GM18873 (cell line): ENCODE data around the gene TENM3.

Experiments used
- ATAC-seq: cut with Tn5 transposase; IDR thresholded peaks from one replicate; pipeline ENCODE4 v1.9.1; 2021; ENCODE audit warnings: mild to moderate bottlenecking, moderate library complexity, moderate number of reproducible peaks; ENCODE audit not compliant: unreplicated experiment, low FRiP score

The TENM3 gene

DNA sequence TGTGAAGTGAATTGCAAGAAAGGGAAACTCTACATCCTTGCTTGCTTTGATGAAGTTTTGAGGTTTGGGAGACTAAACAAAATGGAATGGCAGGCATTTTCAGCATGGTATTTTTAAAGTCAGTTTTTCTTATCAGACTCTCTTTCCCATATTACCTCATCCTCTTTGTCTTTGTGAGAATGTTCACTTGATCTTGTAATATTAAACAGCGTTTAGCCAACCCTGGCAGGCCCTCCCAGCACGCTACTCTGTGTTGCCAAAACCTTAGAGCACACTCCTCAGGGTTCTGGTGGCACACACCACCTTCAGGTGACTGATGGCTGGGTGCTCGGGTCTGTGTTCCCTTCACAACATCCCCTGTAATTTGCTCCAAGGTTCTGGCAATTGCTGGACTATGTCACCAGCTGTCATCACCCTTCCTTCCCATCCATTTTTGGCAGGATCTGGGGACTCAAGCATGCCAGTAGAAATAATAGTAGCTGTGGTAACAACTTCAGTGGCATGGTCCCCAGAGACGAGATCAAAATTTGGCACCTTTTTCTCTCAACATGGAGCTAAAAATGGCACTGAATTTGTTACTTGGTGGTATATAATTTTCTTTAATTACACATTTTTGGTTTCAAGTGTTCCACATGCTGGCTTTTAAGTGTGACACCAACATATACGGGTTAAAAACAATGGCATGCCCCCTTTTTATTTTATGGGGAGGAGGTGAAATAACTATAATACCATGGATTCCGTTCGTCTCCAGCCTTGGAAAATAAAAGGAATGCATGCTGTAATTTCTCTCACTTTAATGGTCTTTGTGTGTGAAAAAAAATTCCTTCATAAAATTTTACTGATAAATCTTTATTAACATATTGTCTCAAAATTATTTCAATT is 400.8 kb downstream of the TENM3 start:
- ATAC-seq: no peak

DNA sequence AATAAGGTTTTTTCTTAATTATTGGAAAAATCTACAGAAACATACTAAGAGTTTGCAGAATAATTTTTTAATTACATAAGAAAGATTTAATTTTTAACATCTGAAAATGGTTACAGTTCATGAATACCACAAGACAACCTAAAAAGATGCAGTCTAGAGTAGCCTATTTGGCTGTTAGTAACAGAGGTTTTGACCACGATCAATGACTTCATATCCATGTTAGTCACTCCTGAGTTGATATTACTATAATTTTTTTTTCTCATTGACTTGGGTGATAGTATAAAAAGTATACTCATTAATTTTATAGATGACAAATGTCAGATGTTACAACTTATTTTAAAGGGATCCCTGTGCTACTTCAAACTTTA is 401.5 kb downstream of the TENM3 start:
- ATAC-seq: no peak

DNA sequence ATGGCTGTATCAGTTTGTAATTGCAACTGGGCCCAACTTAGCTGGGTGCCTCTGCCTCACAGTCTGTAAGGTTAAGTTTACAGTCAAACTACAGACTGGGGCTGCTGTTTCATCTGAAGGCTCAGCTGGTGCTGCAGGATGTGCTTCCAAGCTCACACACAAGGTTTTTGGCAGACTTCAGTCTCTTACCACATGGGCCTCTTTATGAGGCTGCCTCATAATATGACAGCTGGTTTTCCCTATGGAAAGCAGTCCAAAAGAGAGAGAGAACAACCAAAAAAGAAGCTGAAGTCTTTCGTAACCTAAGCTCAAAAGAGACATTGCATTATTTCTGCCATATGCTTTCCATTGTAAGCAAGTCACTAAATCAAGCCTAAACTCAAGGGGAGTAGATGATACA is 402.3 kb downstream of the TENM3 start:
- no peak for ATAC-seq

DNA sequence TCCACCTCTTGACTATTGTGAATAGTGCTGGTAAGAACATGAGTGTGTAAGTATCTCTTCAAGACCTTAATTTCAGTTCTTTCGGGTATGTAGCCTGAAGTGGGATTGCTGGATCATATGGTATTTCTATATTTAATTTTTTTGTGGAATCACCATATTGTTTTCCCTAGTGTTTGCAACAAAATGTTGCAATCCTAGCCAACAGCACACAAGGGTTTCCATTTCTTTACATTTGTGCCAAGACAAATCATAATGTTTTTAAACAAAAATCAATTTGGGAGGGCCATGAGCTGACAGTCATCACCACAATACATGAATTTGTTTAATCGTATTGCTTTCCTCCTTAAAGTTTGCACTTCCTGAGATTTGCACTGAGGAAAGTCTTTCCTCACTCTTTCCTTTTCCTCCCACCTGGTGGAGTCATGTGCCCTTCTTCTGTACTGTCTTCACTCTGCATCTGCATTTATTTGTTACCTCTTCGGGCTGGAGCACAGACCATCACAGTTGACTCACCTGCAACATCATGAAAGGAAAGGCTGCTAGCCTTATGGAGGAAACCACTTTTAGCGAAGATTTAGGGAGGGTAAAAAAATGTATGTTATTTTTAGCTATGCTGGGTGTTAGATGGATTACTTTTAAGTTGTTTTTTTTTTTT is 404.6 kb downstream of the TENM3 start:
- no peak for ATAC-seq

DNA sequence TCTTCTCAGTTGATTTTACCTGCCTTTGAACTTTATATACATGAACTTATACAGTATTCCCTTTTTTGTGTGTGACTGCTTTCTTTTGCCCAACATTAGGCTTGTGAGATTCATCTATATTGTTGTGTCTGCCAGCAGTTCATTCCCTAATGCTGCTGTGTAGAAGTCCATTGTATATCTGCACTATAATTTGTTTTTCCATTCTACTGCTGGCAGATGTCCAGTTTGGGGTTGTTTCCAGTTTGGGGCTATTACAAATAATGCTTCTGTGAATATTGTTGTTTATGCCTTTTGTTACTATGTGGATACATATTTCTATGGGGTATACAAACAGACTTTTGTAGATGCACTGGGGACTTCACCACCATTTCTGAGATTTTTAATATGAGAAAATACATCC is 405.6 kb downstream of the TENM3 start:
- ATAC-seq: no peak

DNA sequence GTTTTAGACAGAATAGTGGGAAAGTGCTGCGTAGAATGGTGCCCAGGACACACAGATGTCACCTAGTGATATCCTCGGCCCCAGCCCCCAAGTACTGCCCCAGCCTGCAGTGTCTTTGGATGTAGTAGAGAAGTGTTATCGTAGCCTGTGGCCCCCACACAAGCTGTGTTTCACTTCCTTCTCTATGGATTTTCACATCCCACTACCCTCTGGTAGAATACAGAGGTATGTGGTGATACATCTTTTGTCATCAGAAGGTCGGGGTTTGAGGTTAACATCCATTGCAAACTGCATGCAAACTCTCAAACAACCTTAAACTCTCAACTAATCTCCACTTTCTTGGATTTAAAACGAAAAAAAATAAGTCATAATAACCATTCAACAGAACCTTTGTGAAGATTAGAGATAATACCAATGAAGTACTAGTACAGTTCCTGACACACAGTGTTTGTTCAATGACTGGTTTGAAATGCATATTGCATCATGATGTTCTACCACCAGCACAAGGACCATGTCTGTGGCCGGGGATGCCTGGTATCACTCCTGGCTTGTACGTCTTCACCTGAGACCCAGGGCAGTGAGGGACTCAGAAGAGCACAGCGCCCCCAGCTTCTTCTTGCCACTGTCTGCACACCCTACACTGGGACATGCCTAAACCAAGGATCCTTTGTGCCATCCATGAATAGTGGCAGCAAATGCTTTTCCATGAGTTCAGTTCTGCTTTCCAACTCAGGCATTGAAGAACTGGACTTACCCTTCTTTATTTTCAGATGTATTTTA is 406.7 kb downstream of the TENM3 start:
- no peak for ATAC-seq

DNA sequence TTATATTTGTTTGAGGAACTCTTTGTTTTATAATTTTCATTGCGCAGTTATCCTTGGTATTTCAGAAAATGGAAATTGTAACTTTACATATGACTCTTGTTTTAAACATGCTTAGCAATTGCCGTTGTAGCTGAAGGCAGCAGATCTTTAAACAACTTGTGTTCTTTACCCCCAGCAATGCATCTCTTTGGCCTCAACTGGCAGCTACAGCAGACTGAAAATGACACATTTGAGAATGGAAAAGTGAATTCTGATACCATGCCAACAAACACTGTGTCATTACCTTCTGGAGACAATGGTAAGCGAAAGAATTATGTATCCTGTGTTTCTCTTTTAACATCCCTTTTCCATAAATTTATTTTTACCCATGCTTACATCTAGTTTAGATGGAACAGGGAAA is 410.4 kb downstream of the TENM3 start:
- no peak for ATAC-seq

DNA sequence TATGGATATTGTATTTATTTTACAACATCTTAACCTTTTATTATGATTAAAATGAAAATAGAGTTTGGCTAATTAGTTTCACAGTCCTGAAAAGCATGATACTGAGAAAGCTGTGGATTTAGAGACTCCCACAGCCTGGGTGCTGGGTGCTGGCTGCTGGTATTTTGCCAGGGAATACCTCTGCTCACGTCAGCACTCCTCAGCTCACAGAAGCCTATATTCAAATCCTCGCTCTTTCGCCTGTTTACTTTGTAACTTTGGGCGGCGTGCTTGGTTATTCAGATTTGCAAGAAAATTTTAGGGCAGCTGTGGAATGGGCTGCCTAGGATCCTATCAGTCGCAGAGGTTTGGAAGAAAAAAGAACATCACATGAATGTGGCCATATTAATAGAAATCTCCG is 412.1 kb downstream of the TENM3 start:
- no peak for ATAC-seq

DNA sequence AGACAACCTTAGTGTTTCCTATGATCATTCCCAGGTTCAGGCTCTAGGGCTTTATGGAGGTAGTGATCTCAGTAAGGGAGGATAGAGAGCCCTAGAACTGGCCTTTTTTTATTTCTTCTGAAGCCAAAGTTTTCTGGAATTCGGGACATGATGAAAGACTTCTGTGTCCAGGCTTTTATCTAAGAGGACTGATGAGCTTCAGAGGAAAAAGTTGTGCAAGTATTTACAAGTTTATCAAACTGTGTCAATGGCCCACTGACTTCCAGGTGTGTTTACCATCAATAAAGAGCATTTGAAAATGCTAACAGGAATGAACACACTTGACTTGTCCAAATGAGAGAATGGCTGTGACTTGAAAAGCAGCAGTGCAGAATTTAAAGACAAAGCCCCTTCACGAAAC is 419.3 kb downstream of the TENM3 start:
- ATAC-seq: no peak

DNA sequence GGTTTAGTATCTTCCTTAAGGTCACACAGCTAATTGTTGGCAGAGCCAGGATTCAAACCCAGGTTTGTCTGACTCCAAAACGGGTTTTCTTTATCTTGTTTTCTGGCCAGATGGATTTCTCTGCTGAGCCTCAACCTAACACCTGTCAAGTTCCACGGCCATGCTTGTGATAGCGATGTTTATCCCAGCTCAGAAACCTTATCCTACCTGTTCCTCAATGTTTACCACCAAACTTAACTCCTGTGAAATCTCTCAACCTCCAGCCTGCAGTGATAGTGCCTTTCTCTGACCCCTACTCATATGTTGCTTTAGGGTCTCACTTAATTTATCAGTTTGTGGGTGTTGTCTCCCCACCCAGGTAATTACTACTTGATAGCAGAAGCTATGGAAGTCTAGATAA is 428.0 kb downstream of the TENM3 start:
- ATAC-seq: no peak

DNA sequence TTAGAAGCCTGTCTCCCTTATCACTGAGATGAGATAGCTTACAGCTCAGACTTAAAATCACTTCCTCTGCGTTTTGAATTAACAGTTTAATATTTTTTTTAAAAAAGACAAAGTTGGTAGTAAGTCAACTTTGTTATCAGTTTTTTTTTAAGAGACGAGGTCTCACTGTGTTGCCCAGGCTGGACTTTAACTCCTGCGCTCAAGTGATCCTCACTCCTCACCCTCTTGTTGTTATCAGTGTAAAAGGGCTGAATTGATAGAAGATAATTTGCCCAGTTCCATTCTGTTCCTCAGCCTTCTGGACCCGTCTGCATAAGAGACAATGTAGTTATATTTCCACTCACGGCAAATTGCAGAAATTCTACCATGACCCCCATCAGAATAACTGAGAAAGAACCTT is 428.5 kb downstream of the TENM3 start:
- ATAC-seq: no peak

DNA sequence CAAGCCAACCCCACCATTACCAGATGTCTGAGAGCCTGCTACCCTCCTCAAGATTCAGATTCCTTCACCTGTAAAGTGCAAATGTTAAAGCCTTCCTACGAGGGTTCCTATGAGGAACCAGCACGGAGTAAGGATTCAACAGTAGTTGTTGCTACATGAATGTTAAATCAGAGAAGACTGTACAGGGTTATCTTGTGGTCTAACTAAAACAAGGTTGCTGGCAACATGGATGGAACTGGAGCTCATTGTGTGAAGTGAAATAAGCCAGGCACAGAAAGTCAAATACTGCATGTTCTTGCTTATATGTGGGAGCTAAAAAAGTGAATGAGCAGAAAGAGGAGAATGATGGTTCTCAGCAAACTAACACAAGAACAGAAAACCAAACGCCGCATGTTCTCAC is 435.4 kb downstream of the TENM3 start:
- ATAC-seq: no peak

DNA sequence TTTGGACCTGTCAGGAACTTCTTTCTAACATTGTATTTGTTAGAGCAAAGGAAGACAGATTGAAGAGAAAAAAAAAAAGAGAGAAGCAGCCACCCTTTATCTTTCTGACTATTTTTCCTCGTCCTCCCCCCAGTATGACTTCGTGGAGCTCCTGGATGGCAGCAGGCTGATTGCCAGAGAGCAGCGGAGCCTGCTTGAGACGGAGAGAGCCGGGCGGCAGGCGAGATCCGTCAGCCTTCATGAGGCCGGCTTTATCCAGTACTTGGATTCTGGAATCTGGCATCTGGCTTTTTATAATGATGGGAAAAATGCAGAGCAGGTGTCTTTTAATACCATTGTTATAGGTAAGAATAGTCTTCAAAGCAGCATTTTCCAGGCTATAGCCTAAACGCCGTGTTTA is 436.3 kb downstream of the TENM3 start:
- ATAC-seq: no peak

DNA sequence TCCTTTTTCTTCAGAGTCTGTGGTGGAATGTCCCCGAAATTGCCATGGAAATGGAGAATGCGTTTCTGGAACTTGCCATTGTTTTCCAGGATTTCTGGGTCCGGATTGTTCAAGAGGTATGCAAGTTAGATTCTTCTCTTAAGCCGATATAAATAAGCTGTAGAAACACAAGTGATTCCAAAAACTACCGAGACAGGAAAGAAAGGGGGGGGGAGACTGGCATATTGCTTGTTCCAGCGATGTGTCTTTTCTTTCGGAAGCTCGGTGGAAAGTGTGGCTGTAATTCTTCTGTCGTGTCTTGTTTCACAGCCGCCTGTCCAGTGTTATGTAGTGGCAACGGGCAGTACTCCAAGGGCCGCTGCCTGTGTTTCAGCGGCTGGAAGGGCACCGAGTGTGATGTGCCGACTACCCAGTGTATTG is 437.0 kb downstream of the TENM3 start:
- ATAC-seq: no peak

DNA sequence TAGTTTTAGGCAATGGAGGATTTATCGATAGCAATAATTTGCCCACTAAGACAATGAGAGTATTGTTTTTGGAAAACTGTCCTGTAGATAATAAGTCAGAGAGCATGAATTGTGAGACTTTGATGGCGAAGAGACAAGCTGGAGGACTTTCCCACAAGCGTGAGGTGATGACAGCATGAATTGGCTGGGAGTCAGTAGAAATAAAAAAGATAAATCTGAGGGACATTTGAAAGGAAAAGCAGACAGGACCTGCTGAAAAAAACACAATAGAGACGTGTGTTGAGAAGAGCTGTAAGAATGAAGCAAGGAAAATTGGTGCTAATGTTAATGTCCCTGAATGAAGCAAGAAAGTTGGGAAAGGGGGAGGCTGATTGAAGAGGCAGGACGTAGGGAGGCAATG is 440.5 kb downstream of the TENM3 start:
- no peak for ATAC-seq

DNA sequence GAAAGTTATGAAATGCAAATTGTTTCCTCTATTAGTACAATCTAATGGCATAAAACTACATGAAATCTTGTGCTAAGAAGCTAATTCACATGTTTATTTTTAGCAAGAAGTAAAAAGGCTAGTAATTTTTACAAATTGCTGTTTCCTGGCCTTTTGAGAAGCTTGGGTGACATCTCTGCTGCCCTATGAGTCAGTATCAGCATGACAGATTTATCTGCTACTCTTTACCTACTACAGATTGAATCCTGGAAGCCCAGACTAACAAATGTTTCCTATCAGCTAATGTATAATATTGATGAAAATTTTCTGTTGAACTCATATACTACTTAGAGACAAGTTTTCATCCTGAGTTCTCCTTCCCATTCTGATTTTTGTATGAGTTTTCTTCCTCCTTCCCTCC is 441.6 kb downstream of the TENM3 start:
- no peak for ATAC-seq

DNA sequence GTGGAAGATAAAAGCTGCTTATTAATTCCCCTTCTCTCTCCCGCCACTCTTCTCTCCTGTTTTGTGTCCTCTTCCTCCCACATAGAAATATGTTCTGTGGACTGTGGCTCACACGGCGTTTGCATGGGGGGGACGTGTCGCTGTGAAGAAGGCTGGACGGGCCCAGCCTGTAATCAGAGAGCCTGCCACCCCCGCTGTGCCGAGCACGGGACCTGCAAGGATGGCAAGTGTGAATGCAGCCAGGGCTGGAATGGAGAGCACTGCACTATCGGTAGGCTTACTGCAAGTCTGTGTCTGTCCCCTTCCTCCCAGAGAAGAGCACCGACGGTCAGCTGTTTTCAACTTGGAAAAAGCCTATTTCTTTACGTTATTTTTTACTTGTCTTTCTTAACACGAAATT is 444.9 kb downstream of the TENM3 start:
- no peak for ATAC-seq

DNA sequence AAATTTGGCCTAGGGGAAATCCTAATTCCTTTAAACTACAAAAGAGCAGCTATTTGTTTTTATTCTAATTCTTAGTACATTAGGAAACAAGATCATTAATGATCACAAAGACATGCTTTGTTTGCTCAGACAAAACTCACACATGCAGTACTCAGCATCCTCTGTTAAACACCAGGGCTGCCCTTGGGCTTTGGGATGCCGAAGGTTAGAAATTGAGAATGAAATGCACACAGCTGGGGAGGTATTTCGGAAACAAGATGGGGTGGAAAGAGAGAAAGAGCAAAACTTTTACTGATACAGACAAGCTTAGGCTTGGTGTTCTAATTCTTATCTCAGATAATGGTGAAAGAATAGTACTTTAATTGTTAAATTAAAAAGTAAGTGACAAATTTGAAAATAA is 451.3 kb downstream of the TENM3 start:
- ATAC-seq: no peak

DNA sequence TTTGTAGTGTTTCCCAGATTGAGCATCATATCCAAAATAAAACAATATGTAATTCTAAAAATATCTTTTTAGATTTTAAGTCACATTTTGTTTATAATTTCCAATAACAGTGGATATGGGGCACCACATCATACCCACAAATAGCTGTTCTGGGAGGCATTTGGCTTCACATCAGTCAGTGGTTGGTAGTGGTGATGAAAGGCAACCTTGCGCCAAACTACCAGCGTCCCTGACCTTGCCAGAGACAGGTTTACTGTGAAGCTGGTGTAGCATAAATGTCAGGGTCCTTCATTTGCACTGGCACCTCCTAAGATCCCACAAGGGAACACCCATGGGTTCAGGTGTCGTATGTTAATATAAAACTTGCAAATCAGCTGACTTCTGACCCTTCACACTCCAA is 451.8 kb downstream of the TENM3 start:
- ATAC-seq: no peak

DNA sequence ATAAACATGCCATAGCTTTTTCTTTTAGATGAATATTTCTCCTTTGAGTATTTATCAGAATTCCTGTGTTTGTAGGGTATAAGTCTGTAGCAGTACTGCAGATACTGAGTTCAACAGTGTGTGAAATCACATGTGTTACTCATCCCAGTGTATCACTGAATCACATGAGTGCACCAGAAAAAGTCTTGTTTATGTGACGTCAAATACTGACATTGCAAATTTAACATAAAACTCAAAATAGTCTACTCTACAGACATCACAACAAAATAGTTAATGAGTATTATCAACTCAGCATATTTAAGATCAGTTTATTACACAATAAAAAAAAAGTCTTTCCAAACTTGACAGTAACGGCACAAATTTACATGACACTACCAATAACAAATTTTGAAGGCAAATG is 452.6 kb downstream of the TENM3 start:
- ATAC-seq: no peak

DNA sequence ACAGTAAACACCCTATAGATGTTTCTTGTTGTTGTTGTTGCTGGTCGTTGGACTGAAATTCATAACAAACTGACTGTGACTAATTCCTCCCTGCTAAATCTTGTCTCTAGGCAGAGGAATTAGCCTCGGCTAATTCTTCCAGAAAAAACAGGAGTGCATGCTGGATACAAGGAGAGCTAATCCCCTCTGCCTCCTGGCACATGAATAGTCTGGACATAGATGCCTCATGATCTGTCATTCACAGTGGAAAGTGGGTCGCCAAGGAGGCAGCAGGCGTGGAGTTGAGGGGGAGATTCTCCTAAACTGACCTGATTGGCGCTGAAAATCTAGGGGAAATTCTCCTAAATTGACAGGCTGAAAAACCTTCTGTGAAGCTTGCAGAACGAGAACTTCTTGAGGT is 453.9 kb downstream of the TENM3 start:
- ATAC-seq: no peak
